NB4 (cell line): ENCODE data around the gene CTNND2.

Experiments
- POLR2A ChIP-seq: IDR thresholded peaks from 2 replicates; pipeline ENCODE4 v1.6.1; 2011; ENCODE audit warnings: mild to moderate bottlenecking; ENCODE audit not compliant: insufficient read length; ENCODE audit errors: extremely low read depth
- TF ChIP-seq, protein P1 (sequence below): IDR thresholded peaks from one replicate; pipeline ENCODE4 v1.5.1; 2012; ENCODE audit warnings: low read depth, low read length

DNA sequence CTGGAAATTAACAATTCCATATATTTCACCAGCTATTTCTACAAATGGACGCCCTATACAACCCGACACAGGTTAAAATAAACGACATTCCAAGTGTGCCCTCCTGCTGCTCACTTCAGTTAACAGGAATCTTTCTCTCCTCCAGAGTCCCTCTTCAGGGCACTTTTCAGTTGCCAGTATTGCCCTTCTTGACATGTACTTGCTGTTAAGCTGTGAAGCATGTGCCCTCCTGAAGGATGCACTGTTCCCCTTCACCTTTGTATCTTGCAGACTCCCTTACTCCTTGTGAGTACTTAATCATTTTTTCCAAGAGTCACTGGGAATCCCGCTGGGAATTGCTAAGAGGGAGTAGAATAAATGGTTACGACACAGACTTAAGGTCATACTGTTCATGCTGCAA lies 364.1 kb downstream of the CTNND2 start:
- TF ChIP-seq, protein P1, sequence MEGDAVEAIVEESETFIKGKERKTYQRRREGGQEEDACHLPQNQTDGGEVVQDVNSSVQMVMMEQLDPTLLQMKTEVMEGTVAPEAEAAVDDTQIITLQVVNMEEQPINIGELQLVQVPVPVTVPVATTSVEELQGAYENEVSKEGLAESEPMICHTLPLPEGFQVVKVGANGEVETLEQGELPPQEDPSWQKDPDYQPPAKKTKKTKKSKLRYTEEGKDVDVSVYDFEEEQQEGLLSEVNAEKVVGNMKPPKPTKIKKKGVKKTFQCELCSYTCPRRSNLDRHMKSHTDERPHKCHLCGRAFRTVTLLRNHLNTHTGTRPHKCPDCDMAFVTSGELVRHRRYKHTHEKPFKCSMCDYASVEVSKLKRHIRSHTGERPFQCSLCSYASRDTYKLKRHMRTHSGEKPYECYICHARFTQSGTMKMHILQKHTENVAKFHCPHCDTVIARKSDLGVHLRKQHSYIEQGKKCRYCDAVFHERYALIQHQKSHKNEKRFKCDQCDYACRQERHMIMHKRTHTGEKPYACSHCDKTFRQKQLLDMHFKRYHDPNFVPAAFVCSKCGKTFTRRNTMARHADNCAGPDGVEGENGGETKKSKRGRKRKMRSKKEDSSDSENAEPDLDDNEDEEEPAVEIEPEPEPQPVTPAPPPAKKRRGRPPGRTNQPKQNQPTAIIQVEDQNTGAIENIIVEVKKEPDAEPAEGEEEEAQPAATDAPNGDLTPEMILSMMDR = no peak
- TF ChIP-seq POLR2A = no peak
